A172 (cell line): ENCODE data around the gene CYP2J2. TPM values are rescaled to one million over a fixed set of nuclear protein-coding genes. Genes with fewer than 3 reads are reported as not detected.
"Not testable (repeated sequence)": the region's sequence is repeated elsewhere in the genome, so short reads cannot be mapped to it uniquely, and the experiment has no call there.

Experiments used
- DNase-seq: peaks from one replicate; pipeline ENCODE4 v3.0.0-alpha.2; 2015; ENCODE audit warnings: low spot score
- total RNA-seq: library from RNA; depleted of rRNA; stranded (reverse); fragments of >200 nt; shearing (Covaris generic); gene quantifications from 2 replicates; pipeline ENCODE4 v1.2.3, GENCODE V29; 2014; rRNA removed

Gene CYP2J2
- total RNA-seq, 1 experiment from 2014 or later: not detected

DNA sequence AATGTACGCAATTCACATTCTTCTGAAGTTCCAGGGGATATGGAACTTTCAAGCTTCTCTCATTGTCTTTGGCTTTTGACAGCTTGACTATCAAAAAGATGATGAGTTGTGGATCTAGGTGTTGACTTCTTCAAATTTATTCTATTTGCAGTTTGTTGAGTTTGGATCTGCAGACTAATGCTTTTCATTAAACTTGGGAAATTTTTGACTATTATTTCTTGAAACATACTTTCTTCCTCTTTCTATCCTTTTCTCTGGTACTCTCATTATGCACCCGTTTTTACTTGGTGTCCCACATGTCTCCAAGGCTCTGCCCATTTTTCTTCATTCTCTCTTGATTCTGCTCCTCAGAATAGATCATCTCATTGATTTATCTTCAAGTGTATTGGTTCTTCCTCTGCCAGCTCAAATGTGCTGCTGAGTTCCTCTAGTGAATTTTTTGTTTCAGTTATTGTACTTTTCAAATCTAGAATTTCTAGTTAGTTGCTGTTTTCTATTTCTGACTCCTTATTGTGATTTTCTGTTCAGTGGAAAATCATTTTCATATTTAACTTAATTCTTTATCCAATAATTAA, 49.4 kb downstream of the CYP2J2 start:
- no peak for DNase-seq

GRCh38 chr1:59871746-59872145, 54.8 kb downstream of the CYP2J2 start:
- no peak for DNase-seq

GRCh38 chr1:59866462-59866861, 60.1 kb downstream of the CYP2J2 start:
- no peak for DNase-seq

GRCh38 chr1:59857679-59858354, 68.8 kb downstream of the CYP2J2 start:
- DNase-seq: no peak

- no peak for DNase-seq
Measured at GRCh38 chr1:59856725-59857338, 69.7 kb downstream of the CYP2J2 start.

DNA sequence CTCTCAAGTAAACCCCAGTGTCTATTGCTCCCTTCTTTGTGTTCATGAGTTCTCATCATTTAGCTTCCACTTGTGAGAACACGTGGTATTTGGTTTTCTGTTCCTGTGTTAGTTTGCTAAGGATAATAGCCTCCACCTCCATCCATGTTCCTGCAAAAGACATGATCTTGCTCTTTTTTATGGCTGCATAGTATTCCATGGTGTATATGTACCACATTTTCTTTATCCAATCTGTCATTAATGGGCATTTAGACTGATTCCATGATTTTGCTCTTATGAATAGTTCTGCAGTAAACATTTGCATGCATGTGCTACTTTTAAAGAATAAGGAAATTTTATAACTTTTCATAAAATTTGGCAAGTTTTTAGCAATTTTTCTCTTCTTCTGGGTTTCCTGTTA, 71.3 kb downstream of the CYP2J2 start:
- not testable (repeated sequence) for DNase-seq

GRCh38 chr1:59852117-59852516, 74.5 kb downstream of the CYP2J2 start:
- DNase-seq: no peak

GRCh38 chr1:59846895-59847282, 79.7 kb downstream of the CYP2J2 start:
- DNase-seq: no peak

DNA sequence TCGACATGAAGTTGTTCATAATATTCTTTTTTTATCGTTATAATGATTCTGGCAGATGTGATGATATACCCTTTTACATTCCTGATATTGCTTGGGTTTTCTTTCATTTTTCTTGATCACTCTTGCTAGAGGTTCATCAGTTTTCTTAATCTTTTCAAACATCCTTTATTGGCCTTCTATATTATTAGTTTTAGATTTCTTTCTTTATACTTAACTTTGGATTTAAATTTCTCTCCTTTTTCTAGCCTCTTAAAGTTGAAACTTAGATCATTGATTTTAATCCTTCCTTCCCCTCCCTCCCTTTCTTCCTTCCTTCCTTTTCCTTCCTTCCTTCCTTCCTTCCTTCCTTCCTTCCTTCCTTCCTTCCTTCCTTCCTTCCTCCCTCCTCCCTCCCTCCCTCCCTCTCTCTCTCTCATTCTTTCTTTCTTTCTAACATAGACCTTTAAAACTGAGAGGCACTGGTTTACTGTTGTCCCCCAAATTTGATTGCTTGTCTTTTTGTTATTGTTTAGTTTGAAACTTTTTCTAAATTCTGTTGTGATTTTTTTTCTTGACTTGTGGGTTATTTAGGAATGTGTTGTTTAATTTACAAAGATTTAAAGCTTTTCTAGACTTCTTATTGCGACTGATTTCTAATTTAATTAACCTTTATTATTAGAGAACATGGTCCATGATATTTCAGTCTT, 80.2 kb downstream of the CYP2J2 start:
- no peak for DNase-seq

DNA sequence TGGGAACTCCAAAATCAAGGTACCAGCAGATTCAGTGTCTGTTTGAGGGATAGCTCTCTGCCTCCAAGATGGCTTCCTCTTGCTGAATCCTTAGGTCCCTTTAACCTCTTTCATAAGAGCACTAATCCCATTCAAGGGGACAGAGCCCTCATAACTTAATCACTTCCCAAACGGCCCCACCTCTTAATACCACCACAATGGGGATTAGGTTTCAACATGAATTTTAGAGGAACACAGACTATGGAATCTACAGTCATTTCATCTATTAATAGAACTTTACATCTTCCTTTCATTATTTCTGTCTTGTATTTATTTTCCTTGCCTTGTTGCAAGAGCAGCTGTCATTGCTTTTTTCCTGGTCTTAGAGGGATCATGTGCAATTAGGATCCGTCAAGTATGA, 81.5 kb downstream of the CYP2J2 start:
- DNase-seq: no peak

Other genes starting within 250 kb of the CYP2J2 start
- not detected in 2 replicates for gene HOOK1, start 111.8 kb downstream of the CYP2J2 start, total RNA-seq
- gene C1orf87, start 147.0 kb upstream of the CYP2J2 start, total RNA-seq: not detected in 2 replicates